ENCODE data around the gene NLGN2. TPM values are rescaled to one million over a fixed set of nuclear protein-coding genes. Genes with fewer than 3 reads are reported as not detected.

The NLGN2 gene
- total and polyA plus RNA-seq, 4 donors, result 0.24 to 2.4 (median 0.90) TPM

DNA sequence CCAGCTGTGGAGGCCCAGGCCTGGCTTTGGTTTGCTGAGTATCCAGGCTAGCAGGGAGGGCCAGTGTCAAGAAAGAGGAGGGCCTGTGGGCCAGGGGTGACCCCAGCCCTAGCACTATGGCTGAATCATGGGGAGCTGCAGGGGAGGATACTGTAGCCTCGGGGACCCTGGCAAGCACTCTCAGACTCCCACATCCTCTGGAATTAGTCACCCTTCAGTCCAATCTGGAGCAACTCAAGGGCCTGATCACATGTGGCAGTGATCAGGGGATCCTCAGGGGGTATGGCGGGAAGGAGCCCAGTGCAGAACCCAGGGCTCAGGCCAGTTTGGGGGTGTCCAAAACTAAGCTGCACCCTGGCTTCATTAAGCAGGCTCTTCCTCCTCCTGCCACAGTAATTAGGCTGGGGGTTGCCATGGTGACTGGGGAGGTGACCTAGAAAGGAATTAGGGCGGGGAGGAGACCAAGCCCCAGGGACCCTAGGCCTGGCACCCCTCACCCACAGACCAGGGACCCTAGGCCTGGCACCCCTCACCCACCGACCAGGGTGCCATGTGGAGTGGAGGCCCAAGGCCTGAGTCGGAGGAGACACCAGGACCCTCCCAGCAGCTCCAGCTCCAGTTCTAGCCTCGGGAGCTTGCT, 5.8 kb downstream of the NLGN2 start:
- 89% methylated on average over 6 of the region's 6 CpGs for WGBS
- Histone ChIP-seq H3K27ac (ENCODE audit: low read depth in 1 of 2, low read length in 2 of 2) (no peak overlapping the region), H3K9ac (ENCODE audit: low read depth in 1 of 2, low read length in 2 of 2) (no peak overlapping the region)

More for the DNA sequence above, 5.8 kb downstream of the NLGN2 start:
- H3K9me3 ChIP-seq (ENCODE audit: control insufficient read depth in 4 of 4, low read length in 3 of 4), result no peaks in the 10 kb centered on the region
- H3K4me3 ChIP-seq (ENCODE audit: low read depth in 1 of 3, low read length in 3 of 3), result no peak overlapping the region
- no peaks in the 10 kb centered on the region for H3K36me3 ChIP-seq (ENCODE audit: control insufficient read depth in 4 of 4, insufficient read depth in 3 of 4, low read depth in 1 of 4, low read length in 3 of 4)
- no peaks in the 10 kb centered on the region for H3K27me3 ChIP-seq (ENCODE audit: control insufficient read depth in 4 of 4, insufficient read depth in 4 of 4, low read length in 3 of 4)
- DNase-seq (ENCODE audit: low spot score), result no peak
- H3K4me1 ChIP-seq (ENCODE audit: control insufficient read depth in 4 of 4, insufficient read depth in 4 of 4, low read length in 3 of 4), result no peaks in the 10 kb centered on the region
- TF ChIP-seq YY1 (IDR thresholded peaks at IDR 0.05) (no peak), HNF4A (conservative IDR thresholded peaks at IDR 0.05) (no peak), JUND (IDR thresholded peaks at IDR 0.05) (no peak), ATF3 (IDR thresholded peaks at IDR 0.05) (no peak), EGR1 (IDR thresholded peaks at IDR 0.05; ENCODE audit: low read depth in 2 of 2) (no peak), HNF4G (IDR thresholded peaks at IDR 0.05) (no peak), NR2F2 (IDR thresholded peaks at IDR 0.05) (no peak), RAD21 (IDR thresholded peaks at IDR 0.05) (no peak), ZBTB33 (IDR thresholded peaks at IDR 0.05) (no peak), TAF1 (conservative IDR thresholded peaks at IDR 0.05) (no peak)
- TF ChIP-seq, protein P1, sequence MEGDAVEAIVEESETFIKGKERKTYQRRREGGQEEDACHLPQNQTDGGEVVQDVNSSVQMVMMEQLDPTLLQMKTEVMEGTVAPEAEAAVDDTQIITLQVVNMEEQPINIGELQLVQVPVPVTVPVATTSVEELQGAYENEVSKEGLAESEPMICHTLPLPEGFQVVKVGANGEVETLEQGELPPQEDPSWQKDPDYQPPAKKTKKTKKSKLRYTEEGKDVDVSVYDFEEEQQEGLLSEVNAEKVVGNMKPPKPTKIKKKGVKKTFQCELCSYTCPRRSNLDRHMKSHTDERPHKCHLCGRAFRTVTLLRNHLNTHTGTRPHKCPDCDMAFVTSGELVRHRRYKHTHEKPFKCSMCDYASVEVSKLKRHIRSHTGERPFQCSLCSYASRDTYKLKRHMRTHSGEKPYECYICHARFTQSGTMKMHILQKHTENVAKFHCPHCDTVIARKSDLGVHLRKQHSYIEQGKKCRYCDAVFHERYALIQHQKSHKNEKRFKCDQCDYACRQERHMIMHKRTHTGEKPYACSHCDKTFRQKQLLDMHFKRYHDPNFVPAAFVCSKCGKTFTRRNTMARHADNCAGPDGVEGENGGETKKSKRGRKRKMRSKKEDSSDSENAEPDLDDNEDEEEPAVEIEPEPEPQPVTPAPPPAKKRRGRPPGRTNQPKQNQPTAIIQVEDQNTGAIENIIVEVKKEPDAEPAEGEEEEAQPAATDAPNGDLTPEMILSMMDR (IDR thresholded peaks at IDR 0.05; ENCODE audit: low read depth, low read length, missing input control), result no peak
- TF ChIP-seq, protein P2, sequence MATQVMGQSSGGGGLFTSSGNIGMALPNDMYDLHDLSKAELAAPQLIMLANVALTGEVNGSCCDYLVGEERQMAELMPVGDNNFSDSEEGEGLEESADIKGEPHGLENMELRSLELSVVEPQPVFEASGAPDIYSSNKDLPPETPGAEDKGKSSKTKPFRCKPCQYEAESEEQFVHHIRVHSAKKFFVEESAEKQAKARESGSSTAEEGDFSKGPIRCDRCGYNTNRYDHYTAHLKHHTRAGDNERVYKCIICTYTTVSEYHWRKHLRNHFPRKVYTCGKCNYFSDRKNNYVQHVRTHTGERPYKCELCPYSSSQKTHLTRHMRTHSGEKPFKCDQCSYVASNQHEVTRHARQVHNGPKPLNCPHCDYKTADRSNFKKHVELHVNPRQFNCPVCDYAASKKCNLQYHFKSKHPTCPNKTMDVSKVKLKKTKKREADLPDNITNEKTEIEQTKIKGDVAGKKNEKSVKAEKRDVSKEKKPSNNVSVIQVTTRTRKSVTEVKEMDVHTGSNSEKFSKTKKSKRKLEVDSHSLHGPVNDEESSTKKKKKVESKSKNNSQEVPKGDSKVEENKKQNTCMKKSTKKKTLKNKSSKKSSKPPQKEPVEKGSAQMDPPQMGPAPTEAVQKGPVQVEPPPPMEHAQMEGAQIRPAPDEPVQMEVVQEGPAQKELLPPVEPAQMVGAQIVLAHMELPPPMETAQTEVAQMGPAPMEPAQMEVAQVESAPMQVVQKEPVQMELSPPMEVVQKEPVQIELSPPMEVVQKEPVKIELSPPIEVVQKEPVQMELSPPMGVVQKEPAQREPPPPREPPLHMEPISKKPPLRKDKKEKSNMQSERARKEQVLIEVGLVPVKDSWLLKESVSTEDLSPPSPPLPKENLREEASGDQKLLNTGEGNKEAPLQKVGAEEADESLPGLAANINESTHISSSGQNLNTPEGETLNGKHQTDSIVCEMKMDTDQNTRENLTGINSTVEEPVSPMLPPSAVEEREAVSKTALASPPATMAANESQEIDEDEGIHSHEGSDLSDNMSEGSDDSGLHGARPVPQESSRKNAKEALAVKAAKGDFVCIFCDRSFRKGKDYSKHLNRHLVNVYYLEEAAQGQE (IDR thresholded peaks at IDR 0.05), result no peak
